OCI-LY3 (cell line): ENCODE data around the gene NSRP1.

ENCODE experiments used
- H2AFZ ChIP-seq: fragments of 200-600, 300-600 bp; shearing (Covaris generic); 2 replicates; pipeline ENCODE4 v1.6.0; 2014; ENCODE audit warnings: antibody characterized with exemption, low read depth, low read length
- H3K27ac ChIP-seq: fragments of 200-600, 300-600 bp; sonication (generic); 2 replicates; pipeline ENCODE4 v1.5.1; 2014; ENCODE audit warnings: mild to moderate bottlenecking, low read length, moderate library complexity, mixed read lengths
- H3K27me3 ChIP-seq: fragments of 200-600, 300-600 bp; sonication (generic); 2 replicates; pipeline ENCODE4 v1.6.1; 2014; ENCODE audit warnings: low read depth, low read length, mixed read lengths
- H3K36me3 ChIP-seq: fragments of 200-600, 300-600 bp; sonication (generic); replicated peaks from 2 replicates; pipeline ENCODE3; 2014; ENCODE audit warnings: low read depth, low read length, mixed read lengths
- H3K4me1 ChIP-seq: fragments of 300-600, 200-600 bp; sonication (generic); 2 replicates; pipeline ENCODE4 v1.6.1; 2014; ENCODE audit warnings: low read length, mixed read lengths
- H3K4me2 ChIP-seq: fragments of 200-600, 300-600 bp; sonication (generic); 2 replicates; pipeline ENCODE4 v1.6.1; 2014; ENCODE audit warnings: low read length, mixed read lengths
- H3K4me3 ChIP-seq: fragments of 300-600, 200-600 bp; sonication (generic); 2 replicates; pipeline ENCODE4 v1.5.1; 2014; ENCODE audit warnings: antibody characterized with exemption, mild to moderate bottlenecking, low read length, moderate library complexity
- H3K79me2 ChIP-seq: fragments of 300-600, 200-600 bp; shearing (Covaris generic); 2 replicates; pipeline ENCODE4 v1.6.1; 2014; ENCODE audit warnings: mild to moderate bottlenecking, low read length, mixed read lengths
- H3K9ac ChIP-seq: fragments of 300-600, 200-600 bp; shearing (Covaris generic); 2 replicates; pipeline ENCODE4 v1.6.0; 2014; ENCODE audit warnings: mild to moderate bottlenecking, low read length, moderate library complexity
- H3K9me3 ChIP-seq: fragments of 200-600, 300-600 bp; shearing (Covaris generic); 2 replicates; pipeline ENCODE4 v1.6.1; 2014; ENCODE audit warnings: low read length, mixed read lengths; ENCODE audit not compliant: insufficient read depth
- H4K20me1 ChIP-seq: fragments of 200-600, 300-600 bp; sonication (generic); 2 replicates; pipeline ENCODE4 v1.6.1; 2016; ENCODE audit warnings: low read length, mixed read lengths; ENCODE audit not compliant: insufficient read depth
- EZH2phosphoT487 ChIP-seq: fragments of 200-600 bp; shearing (Covaris generic); IDR thresholded peaks from 2 replicates; pipeline ENCODE4 v1.6.1; 2018; ENCODE audit warnings: antibody characterized with exemption, mixed run types, low read depth
- TF ChIP-seq, protein P1 (sequence below): fragments of 200-600, 300-600 bp; sonication (generic); IDR thresholded peaks from 2 replicates; pipeline ENCODE4 v1.5.1; 2014; ENCODE audit warnings: antibody characterized with exemption, low read length, low read depth

NSRP1 gene

DNA sequence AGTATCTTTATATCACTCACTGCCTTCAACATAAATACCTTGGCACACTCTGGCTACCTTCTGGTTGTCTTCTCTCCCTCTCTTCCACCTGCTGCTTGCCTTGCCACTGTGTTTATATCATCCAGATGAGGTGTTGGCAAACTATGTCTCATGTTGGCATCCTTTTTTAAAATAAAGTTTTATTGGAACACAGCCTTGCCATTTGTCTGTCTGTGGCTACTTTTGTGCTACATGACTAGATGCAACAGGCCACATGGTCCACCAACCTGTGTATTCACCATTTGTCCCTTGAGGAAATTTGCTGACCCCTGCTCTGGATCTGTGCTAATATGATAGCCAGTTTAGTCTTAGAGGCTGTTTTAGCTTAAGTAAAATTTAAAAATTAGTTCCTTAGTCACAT is 36.8 kb downstream of the NSRP1 start:
- no peak overlapping the region for H3K4me3 ChIP-seq
- no peak overlapping the region for H3K27ac ChIP-seq
- peaks cover 10% of the 10 kb centered on the region for H3K4me1 ChIP-seq
- no peak overlapping the region for H3K4me2 ChIP-seq
- peaks cover 9% of the 10 kb centered on the region for H3K36me3 ChIP-seq
- TF ChIP-seq, protein P1, sequence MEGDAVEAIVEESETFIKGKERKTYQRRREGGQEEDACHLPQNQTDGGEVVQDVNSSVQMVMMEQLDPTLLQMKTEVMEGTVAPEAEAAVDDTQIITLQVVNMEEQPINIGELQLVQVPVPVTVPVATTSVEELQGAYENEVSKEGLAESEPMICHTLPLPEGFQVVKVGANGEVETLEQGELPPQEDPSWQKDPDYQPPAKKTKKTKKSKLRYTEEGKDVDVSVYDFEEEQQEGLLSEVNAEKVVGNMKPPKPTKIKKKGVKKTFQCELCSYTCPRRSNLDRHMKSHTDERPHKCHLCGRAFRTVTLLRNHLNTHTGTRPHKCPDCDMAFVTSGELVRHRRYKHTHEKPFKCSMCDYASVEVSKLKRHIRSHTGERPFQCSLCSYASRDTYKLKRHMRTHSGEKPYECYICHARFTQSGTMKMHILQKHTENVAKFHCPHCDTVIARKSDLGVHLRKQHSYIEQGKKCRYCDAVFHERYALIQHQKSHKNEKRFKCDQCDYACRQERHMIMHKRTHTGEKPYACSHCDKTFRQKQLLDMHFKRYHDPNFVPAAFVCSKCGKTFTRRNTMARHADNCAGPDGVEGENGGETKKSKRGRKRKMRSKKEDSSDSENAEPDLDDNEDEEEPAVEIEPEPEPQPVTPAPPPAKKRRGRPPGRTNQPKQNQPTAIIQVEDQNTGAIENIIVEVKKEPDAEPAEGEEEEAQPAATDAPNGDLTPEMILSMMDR = no peak
- no peak for TF ChIP-seq EZH2phosphoT487
- no peak overlapping the region for H2AFZ ChIP-seq
- H3K9me3 ChIP-seq = no peaks in the 10 kb centered on the region
- no peak overlapping the region for H3K9ac ChIP-seq
- no peaks in the 10 kb centered on the region for H3K27me3 ChIP-seq
- peaks cover 32% of the 10 kb centered on the region for H4K20me1 ChIP-seq
- H3K79me2 ChIP-seq = peaks cover 13% of the 10 kb centered on the region; the same call in 1 of the 2 replicates

DNA sequence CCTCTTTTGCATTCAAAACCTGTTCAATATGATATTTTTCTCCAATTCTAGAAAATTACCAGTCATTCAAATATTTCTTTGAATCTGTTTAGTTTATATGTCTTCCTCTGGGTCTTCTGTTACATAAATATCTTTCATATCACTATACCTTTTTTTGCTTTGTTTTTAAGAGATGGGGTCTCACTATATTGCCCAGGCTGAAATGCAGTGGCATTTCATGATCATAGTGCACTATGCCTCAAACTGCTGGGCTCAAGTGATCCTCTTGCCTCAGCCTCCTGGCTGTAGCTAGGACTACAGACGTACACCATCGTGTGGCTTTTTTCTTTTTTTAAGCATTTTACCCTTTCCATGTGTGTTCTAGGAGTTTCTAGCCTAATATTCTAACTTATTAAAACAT is 38.8 kb downstream of the NSRP1 start:
- Histone ChIP-seq H3K4me3 (no peak overlapping the region), H3K36me3 (peaks cover 25% of the 10 kb centered on the region), H3K27ac (no peak overlapping the region), H3K9me3 (no peaks in the 10 kb centered on the region), H3K9ac (no peak overlapping the region), H2AFZ (no peak overlapping the region), H3K27me3 (no peaks in the 10 kb centered on the region), H3K79me2 (peaks cover 29% of the 10 kb centered on the region), H3K4me1 (peaks cover 13% of the 10 kb centered on the region), H3K4me2 (no peak overlapping the region), H4K20me1 (peaks cover 36% of the 10 kb centered on the region)
- no peak for TF ChIP-seq EZH2phosphoT487
- TF ChIP-seq, protein P1 = no peak

DNA sequence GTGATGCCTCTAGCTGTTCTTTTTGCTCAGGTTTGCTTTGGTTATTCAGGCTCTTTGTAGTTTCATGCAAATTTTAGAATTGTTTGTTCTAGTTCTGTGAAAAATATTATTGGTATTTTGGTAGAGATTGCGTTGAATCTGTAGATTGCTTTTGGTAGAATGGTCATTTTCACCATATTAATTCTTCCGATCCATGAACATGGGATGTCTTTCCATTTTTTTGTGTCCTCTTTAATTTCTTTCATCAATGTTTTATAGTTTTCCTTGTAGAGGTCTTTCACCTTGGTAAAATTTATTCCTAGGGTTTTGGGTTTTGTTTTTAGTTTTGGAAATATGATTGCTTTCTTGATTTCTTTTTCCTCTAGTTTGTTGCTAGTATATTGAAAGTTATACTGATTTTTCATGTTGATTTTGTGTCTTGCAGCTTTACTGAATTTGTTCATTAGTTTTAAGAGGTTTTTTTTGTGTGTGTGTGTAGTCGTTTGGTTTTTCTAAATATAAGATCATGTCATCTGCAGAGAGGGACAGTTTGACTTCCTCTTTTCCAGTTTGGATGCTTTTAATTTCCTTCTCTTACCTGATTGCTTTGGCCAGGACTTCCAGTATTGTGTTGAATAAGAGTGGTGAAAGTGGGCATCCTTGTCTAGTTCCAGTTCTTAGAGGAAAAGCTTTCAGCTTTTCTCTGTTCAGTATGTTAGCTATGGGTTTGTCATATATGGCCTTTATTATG is 42.4 kb downstream of the NSRP1 start:
- Histone ChIP-seq H4K20me1 (peaks cover 38% of the 10 kb centered on the region), H3K9me3 (no peaks in the 10 kb centered on the region), H2AFZ (no peak overlapping the region), H3K4me2 (no peak overlapping the region), H3K27ac (no peak overlapping the region), H3K79me2 (peaks cover 37% of the 10 kb centered on the region), H3K36me3 (peaks cover 35% of the 10 kb centered on the region), H3K4me3 (no peak overlapping the region), H3K27me3 (no peaks in the 10 kb centered on the region), H3K9ac (no peak overlapping the region), H3K4me1 (peaks cover 13% of the 10 kb centered on the region)
- TF ChIP-seq EZH2phosphoT487 = no peak

DNA sequence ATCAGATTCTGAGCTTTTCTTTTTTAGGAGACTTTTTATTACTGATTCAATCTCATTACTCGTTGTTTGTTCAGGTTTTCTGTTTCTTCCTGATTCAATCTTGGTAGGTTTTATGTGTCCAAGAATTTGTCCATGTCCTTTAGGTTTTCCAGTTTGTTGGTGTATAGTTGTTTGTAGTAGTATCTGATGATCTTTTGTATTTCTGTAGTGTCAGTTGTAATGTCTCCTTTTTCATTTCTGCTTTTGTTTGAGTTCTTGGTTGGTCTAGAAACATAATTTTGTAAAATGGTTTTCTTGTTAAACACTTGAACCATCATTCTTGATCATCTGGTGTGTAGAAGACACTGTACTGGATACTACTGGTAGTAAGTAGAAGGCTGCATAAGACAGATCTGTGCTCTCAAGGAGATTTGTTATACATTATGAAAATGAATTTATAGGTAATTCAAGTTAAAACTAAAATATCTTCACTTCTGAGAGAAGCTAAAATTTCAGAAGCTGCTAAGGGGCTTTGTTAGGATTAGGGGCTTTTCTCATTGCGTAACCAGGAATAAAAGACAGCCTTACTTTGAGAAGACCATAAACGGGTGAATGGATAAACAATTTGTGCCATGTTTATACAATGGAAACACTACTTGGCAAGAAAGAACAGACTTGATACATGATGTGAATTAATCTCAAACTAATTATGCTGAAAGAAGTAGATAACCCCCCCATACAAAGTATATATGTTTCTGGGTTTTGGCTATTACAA is 44.0 kb downstream of the NSRP1 start:
- Histone ChIP-seq H3K36me3 (peaks cover 40% of the 10 kb centered on the region), H3K4me2 (no peak overlapping the region), H3K9me3 (no peaks in the 10 kb centered on the region), H3K27ac (no peak overlapping the region), H3K79me2 (peaks cover 37% of the 10 kb centered on the region), H4K20me1 (peaks cover 51% of the 10 kb centered on the region), H3K9ac (no peak overlapping the region), H2AFZ (no peak overlapping the region), H3K4me3 (no peak overlapping the region), H3K4me1 (peaks cover 18% of the 10 kb centered on the region), H3K27me3 (no peaks in the 10 kb centered on the region)
- TF ChIP-seq EZH2phosphoT487 = no peak
- TF ChIP-seq, protein P1 = no peak
